ENCODE measurements around the gene TOMT.

The TOMT gene, protein sequence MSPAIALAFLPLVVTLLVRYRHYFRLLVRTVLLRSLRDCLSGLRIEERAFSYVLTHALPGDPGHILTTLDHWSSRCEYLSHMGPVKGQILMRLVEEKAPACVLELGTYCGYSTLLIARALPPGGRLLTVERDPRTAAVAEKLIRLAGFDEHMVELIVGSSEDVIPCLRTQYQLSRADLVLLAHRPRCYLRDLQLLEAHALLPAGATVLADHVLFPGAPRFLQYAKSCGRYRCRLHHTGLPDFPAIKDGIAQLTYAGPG

DNA sequence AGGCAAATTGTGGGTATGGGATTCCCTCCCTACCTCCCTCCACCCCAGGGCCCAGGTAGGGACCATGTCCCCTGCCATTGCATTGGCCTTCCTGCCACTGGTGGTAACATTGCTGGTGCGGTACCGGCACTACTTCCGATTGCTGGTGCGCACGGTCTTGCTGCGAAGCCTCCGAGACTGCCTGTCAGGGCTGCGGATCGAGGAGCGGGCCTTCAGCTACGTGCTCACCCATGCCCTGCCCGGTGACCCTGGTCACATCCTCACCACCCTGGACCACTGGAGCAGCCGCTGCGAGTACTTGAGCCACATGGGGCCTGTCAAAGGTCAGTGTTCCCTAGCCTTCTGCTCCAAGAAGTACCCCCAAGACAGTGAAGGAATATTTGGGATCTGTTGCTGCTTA lies at the start of gene TOMT:
TSS of gene TOMT (plus strand) at position 37 of the 400 bp plus-strand sequence. CDS start at position 65, 28 bp downstream.
- no peak for DNase-seq

DNA sequence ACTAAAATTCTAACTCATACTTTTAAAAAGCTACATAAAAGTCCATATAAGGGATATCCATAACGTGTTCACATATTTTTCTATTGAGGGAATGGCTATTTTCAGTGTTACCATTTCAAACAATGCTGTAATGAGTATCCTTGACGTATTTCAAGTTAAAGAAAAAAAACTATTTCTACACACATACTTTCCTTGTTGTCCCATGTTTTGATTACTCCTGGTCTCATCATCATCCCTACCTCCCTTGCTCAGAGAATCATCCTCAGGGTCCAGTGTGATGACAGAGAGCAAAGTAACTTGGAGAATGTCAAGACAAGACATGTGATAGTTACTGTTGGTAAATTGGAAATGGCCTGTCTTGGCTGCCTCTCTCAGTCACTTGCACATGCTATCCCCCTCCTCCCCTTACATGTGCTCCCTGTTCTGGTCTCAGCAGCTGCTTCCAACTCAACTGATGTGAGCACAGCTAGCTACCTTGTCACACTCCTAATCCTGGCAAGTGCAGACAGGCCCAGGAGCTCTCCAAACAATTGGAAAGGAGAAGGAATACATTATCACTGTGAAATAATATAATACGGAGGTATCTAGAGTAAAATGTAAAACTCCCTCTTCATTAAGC lies 47.2 kb upstream of the TOMT start:
- DNase-seq, result no peak

DNA sequence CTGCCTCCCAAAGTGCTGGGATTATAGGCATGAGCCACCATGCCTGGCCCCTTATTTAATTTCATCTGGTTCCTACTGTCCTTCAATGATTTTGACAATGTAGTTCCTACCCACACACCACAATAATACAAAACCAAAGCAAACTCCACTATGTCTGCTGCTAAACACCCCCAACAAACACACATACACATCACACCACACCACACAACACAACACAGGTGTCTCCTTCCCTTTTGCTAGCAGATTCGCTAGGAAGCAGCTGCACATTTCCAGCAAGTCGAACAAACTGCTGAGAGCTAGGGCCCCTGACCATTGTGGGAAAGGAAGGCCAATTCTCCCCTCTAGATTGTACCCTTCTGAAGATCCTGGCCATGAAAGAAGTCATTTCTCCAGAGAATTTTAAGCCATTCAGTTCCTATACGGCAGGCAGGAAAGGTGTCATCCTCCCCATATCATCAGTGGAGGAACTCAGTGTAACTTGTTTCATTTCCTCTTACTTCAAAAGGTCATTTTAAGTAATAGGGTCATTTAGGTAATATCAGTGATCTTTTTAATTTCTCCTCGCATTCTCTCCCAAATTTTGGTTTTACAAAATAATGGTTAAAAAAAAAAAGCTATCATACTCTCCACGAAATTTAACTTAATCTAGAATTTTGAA lies 43.9 kb upstream of the TOMT start:
- no peak for DNase-seq

DNA sequence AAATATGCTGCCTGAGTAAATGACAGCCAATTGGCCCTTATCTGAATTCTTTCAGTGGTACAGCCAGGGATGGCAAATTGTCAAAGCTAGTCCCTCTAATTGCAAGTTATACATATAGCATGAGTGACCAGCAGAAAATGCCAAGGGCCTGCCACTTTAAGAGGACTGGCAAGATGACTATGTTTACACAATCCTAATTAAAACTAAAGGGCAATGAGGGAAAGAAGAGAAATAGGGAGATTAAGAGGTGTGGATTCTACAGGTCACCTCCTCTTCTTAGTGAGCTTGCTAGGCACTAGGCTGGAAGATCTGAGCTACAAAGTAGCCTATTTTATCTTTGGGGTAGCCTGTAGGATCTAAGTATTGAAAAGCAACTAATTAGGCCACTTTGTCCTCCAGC lies 38.9 kb upstream of the TOMT start:
- DNase-seq, result no peak

DNA sequence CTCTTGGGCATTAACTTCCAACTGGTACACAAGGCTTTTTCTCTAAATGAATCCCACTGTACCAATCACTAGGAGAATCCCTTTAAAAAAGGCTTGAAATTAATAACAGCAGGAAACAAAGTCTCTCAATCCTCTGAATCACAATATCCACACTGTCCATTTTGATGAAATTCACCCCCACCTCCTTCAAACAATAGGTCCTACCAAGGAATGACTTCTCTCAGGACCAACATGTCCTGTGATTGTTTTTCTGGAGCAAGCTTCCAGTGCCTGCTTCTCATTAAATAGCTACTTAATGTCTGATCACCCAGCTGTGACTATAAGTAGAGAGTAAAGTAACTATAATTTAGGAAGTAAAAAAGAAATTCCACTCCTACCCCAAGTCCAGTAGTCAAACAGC lies 38.5 kb upstream of the TOMT start:
- DNase-seq, result no peak

DNA sequence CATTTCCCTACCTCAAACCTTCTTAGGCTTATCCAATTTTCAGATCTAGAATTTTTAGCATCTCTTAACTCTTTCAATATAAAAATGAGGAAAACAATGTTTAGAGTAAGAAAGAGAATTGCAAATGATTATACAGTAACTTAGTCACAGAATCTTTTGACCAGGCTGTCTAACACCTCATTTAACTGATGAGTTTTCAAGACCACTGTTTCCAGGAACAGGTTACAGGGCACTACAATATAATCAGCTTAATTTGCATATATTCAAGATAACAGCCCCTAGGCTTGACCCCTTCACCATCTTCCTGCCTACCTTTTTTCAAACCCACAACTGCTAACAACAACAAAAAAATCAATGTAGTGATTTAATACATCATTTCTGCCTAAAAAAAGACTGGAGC lies 38.0 kb upstream of the TOMT start:
- DNase-seq, result no peak

DNA sequence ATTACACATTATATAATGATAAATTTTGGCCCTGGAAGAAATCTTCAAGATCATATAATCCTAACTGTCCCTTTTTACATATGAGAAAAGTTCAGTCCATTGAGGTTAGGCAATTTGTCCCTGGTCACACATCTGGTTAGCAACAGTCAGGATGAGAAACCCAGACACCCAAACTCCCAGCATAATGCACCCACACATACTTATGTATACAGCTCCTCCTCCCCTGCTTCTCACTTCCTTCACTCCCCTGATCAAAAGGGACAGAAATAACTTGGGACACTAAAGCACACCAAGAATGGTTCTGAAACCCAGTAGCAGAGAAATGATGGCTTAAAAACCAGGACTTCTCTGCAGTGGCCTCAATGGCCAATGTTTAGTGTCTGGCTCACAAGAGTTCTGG lies 36.5 kb upstream of the TOMT start:
- DNase-seq, result no peak

DNA sequence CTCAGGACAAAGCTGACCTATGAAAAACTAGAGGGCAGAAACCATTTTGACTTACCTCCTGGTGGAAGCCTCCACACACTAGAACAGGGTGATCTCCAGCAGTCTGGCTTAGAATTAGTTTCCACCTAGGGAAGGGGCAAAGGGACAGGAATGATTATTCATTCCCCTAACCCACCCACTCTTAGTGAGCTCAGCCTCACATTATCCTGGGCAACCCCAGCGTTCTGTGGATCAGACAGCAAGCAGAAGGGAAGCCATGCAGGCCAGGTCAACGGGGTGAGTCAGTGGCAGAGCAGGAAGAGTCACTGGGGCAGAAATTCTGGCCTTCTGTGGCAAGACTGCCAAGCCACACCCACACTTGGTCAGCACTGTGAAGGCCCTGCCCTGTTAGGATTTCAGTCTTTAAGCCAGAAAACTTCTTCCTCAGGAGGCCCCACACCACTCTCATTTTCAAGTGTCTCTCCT lies 35.9 kb upstream of the TOMT start:
- no peak for DNase-seq

DNA sequence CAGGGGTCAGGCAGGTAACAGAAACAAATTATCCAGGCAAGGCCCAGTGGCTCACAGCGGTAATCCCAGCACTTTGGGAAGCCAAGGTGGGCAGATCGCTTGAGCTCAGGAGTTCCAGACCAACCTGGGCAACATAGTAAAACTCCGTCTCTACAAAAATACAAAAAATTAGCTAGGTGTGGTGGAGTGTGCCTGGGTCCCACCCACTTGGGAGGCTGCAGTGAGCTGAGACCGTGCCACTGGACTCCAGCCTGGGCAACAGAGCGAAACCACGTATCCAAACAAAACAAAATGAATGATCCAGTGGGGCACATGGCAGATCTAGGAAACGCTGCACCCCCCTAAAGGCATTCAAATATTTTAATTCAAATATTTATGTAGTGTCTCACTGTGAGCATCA lies 35.2 kb upstream of the TOMT start:
- no peak for DNase-seq

DNA sequence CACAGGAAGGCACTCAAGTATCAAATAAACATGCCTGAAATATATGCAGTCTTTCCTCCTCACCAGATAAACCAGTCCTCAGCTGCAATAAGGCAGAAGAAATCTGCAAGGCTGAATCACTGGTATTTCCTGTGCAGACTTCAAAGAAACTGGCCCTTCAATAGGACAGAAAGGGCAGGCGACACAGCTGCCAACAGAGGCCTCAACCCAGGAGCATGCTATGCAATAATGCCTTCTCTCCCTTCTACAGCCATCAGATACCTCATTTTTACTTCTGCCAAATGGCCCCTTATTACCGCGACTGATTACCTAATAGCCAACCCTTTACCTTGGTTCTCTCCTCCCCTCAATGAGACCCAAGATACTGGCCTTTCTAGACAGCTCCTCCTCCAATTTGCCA lies 33.4 kb upstream of the TOMT start:
- no peak for DNase-seq

DNA sequence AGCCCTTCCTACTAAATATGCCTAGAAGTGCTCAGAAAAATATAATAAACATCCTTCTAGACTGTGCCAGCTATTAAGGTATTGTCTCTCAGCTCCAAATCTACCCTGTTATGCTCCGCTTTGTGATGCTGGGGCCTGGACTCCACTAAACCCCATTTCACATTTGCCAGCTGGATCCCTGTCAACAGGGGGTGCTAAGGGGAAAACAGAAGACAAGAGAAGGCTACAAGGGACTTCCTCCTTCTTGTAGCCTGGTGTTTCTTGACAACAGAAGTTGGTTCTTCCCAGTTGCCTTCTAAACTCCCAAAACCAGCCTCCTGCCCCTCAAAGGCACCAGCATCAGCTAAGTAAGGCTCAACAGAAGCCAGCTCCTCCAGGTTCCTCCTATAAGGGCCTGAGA lies 30.6 kb upstream of the TOMT start:
- DNase-seq, result peak; percentile 78 to 90

DNA sequence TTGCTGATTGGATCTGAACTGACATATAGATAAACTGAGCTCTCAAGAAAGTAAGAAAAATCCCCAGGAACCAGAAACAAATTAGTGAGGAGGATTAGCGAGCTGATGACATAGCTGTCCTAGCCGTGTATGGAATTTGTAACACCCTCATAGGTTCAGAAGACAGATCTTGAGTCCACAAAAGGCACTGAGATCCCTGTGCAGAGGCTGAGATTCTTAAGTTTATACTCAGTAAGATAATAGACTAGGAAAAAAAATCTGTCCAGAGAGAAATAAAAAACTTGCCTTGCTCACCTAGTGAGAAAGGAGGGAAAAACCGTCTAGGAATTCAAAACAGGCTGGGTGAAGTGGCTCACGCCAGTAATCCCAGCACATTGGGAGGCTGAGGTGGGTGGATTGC lies 30.0 kb upstream of the TOMT start:
- no peak for DNase-seq

DNA sequence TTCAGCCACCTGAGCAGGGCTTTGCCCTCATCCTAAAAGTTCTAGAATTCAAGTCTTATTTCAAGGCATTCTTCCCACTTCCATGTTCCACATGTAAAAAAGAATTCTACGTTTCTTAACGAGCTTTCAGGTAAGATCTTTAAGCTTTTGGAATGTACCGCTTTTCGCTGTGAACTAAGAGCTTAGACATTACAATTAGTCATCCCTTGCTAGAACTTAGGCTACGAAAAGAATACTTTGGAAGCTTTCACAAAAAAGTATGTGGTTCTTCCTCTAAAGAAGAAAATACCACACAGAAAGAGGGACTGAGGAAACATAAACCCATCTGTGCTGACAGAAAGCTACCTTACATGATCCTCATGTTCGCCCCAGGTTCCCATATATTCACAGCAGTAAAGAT lies 27.2 kb upstream of the TOMT start:
- DNase-seq, result no peak

DNA sequence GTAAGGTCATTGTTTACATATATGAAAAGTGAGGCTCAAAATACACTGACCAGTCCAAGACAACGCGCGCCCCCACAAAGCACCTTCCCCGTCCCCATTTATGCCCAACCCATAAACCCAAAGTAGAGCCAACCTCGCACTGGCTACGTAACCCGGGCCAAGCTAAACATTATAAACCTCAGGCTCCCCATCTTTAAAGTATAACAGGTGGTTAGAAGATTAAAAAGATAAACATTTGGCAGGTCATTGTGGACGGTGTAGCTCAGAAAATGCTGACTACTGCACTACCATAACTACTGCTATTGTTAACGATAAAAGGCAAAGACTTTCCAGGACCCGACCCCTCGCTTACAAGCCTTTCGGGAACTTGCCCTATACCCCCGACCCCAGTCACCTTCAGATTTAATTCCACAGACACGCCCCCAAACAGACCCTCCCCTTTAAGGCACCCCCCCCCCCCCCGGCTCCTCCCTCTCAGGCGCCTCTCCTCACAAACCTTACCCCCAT lies 25.9 kb upstream of the TOMT start:
- DNase-seq, result peak; percentile 74 to 75

DNA sequence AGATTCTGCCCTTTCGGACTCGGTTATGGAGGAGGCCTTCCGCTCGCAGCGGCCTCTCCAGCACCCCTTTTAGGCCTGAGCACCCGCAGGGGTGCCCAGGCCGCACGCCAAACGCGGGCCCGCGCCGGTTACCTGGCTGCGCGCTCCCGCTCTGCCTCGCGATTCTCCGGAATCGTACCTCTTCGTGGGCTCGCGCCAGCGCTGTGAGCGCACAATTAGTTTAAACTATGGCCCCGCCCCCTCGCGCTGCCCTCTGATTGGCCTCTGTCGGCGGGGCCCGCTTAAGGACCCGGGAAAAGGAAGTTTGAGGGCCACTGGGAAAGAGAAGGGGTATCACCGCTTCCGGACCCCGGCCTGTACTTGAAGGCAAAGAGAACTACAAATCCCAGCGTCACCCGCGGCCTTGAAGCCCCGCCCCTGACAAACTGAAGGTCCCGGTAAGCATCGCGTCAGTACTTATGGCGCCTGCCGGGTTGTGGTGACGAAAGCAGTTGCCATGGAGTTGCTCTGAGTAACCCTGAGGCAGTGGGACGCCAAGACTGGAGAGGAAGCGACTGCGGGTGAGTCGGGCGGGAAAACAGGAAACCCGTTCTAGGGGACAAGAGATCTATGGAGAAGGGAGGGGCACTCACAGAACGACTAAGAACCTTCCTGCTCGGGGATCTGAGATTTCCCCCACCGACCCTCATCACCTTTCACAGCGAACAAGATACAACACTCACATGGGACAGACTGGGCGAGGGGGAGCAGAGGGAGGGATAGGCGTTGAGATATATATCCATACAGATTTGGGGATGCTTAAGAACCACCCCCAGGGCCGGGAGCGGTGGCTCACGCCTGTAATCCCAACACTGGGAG lies 25.2 kb upstream of the TOMT start, which contains the start of the genes LRRC51 and NUMA1:
TSS of gene LRRC51 (plus strand) at position 525 of the 858 bp plus-strand sequence. CDS start 8,234 bp downstream, outside the sequence.
TSS of gene NUMA1 (minus strand) at position 217 of the 858 bp plus-strand sequence. CDS start 44,599 bp downstream, outside the sequence.
- DNase-seq, result peak; percentile 100

DNA sequence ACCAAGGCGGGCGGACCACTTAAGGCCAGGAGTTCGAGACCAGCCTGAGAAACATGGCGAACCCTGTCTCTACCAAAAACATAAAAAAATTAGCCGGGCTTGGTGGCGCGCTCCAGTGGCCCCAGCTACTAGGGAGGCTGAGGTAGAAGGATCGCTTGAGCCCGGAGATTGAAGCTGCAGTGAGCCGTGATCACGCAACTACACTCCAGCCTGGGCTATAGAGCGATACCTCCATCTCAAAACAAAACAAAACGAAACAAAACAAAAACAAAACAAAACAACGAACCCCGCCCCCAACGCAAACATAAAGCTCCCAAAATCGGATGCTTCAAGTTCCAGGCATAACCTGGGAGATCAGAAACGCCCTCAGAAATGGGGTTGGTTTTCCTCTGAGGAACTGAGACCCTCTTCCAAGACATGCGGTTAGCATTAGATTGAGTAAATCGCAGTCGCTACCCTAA lies 24.5 kb upstream of the TOMT start:
- DNase-seq, result no peak

DNA sequence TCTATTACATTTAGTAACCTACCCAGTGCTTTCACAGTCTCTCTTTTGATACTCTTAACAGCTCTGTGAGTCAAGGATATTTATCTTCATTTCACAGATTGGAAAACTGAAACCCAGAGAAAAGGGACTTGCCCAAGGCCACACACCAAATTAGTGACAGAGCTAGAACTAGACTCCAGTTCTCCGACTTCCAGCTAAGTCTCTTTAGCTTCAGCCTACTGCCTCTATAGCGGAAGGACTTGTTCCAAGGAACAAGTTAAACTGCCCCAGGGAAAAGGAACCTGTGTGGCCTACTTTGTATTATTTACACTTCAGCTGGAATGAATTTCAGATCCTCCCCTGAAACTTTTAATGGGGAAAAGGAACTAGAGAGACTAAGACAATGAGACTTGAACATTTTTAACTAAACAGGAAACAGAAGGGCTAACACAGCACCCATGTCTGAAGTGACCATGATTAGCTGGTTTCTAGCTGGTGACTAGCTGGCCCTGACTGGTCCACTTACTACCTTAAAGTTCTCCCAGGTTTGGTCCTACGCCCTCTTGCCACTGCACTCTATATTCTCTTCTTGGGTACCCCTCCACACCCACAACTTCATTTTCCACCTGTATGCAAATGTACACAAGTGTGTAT lies 23.8 kb upstream of the TOMT start:
- no peak for DNase-seq

DNA sequence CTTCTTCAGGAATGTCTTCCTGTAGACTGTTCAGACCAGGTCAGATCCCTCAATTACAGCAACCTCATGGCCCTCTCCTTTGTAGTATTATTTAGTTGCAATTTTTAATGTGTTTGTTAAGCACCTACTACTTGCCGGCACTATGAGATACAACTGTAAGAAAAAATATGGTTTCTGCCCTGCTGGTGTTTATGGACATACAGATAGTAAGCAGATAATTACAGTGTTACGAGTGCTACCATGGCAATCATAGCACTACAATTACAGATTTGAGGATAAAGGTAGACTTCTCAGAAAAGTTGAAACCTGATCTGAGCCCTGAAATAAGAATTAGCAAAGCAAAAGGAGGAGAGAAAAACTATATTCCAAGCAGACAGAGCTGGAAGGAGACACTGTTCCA lies 22.3 kb upstream of the TOMT start:
- no peak for DNase-seq

DNA sequence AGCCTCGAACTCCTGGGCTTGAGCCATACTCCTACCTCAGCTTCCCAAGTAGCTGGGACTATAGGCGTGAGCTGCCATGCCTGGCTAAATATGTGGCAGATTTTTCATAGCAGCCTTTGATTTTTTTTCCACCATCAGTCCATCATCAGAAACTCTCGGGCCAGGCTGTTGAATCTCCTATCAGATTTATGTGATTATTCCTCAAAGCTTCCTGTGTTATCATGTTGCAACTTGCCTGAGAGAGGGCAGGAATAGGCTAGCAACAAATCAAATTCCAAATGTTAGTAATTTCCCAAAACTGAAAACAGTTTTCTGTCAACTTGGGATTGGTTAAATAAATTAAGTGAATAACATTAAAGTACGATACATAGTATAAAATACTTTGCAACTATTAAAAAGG lies 21.6 kb upstream of the TOMT start:
- DNase-seq, result no peak

DNA sequence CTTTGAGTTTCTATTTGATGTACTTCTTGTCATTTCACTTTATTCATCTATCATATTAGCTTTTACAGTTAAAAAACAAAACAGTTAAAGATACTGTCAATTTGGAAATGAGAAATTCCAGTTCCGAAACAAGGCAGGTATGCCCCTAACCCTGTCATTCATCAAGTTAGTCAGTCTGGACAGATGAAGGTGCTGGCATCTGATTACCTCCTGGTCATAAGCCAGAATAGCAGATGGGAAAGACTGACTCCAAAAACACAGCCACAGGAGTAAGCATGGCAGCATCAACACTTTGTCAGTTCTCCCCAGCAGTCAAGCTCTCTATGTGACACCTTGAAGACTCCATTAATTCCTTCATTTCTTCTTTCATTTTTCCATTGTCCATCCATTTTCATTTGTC lies 20.8 kb upstream of the TOMT start:
- no peak for DNase-seq

DNA sequence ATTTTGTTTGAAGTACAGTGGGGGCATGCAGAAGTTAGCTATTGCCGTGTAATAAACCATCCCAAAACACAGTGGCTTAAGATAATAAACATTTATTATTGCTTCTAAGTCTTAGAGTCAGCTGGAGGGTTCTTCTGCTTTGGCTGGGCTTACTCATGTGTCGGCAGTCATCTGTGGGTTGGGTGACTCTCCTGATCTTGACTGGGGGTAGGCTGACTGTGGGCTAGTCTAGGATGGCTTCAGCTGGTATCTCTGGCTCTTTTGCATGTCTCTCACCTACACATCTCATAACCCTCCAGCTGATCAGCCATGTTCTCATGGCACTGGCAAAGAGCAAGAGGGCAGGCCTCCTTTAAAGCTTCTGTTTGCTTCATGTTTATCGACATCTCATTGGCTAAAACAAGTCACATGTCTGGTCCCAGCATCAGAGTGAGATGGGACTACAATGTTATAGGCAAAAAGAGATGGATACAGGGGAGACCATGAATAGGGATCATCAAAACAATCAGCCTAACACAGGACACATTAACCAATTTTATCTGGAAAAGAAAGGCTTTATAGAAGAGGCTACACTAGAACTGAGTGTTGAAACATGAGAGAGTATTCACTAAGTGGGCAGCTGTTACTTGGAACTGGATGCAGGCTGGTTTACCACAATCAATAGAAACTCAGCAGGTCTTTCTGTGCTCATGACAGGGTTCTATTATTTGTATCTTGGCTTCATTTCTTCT lies 19.9 kb upstream of the TOMT start:
- no peak for DNase-seq
